Lower lobe of right lung (tissue), 2 donors: ENCODE data around the gene PIP5K1B. TPM values are rescaled to one million over a fixed set of nuclear protein-coding genes. Genes with fewer than 3 reads are reported as not detected.

Experiments used
- ATAC-seq, 2 donors: fragments of 200-7000 bp; cut with Tn5 transposase; one replicate each; pipeline ENCODE4 v1.9.1; 2020 to 2022; ENCODE audit warnings: mild to moderate bottlenecking in 2 of 2, moderate library complexity in 2 of 2
- DNase-seq: peaks from one replicate; pipeline ENCODE4 v3.0.0-alpha.2; 2020
- H3K27ac ChIP-seq: fragments of 200-600 bp; one replicate; pipeline ENCODE4 v1.8.0; 2022
- H3K27me3 ChIP-seq: fragments of 200-600 bp; one replicate; pipeline ENCODE4 v1.8.0; 2022; ENCODE audit warnings: low read depth
- H3K36me3 ChIP-seq: fragments of 200-600 bp; one replicate; pipeline ENCODE4 v1.8.0; 2022; ENCODE audit warnings: mild to moderate bottlenecking
- H3K4me1 ChIP-seq: fragments of 200-600 bp; one replicate; pipeline ENCODE4 v1.8.0; 2022
- H3K4me3 ChIP-seq: fragments of 200-600 bp; one replicate; pipeline ENCODE4 v1.8.0; 2022; ENCODE audit warnings: mild to moderate bottlenecking
- H3K9me3 ChIP-seq: fragments of 200-600 bp; one replicate; pipeline ENCODE4 v1.8.0; 2022
- CTCF ChIP-seq: fragments of 200-600 bp; IDR thresholded peaks from one replicate; pipeline ENCODE4 v1.8.0; 2022; ENCODE audit warnings: antibody characterized with exemption, mild to moderate bottlenecking
- intact Hi-C: fragments of 100-400 bp; cut with DNase I; formaldehyde crosslinking; loops from one replicate; pipeline ENCODE4 v1.11.0; 2022
- total RNA-seq: library from RNA; stranded (reverse); fragmentation: NEBNext Ultra II Directional; extraction: Animal tissue kit (Norgen Biotek cat#: 25700); gene quantifications from one replicate; pipeline ENCODE4 v1.2.1, GENCODE V29; 2021
- donor health status: DM: no; HTN: yes; CAD: no; lungs with severe emphysema.

The PIP5K1B gene
- total RNA-seq, 1 donor from 2014 or later = 35.9 TPM

GRCh38 chr9:68805890-68806517, 101.0 kb downstream of the PIP5K1B start:
- Histone ChIP-seq H3K9me3 (no peaks in the 10 kb centered on the region), H3K4me1 (peaks cover 19% of the 10 kb centered on the region), H3K27me3 (no peaks in the 10 kb centered on the region), H3K4me3 (no peak overlapping the region), H3K36me3 (no peaks in the 10 kb centered on the region), H3K27ac (peak overlapping the region; percentile 19)
- TF ChIP-seq CTCF = no peak
- DNase-seq (no peak), ATAC-seq (peak; percentile 13 to 60)
- intact Hi-C loops = no loop called here

DNA sequence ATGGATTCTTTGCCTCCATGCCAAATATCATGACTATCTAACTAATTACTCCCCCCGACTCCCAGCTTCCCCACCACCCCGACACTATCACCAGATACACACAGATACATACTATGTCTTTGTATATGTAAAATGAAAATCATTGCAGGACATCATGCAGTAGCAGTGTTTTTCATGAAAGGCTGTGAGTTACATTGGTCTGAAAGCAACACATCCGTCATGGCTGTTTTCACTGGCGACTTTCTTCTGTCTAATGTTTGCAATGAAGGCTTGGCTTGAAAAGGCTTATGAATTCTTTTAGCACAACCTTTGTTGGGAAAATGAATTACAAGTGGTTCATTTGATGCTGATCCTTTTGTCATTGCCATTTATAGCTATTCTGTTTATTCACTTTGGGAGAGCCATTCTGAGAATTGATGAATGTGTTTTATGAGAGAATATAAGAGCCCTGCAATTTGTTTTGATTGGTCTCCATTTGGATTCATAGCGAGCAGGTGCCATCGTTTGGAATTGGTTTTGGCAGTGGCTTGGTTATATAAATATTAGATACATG, 103.4 kb downstream of the PIP5K1B start:
- H3K27me3 ChIP-seq = no peaks in the 10 kb centered on the region
- DNase-seq = no peak
- H3K27ac ChIP-seq = no peak overlapping the region
- H3K4me3 ChIP-seq = no peak overlapping the region
- intact Hi-C loops = no loop called here
- no peaks in the 10 kb centered on the region for H3K36me3 ChIP-seq
- no peak for TF ChIP-seq CTCF
- H3K4me1 ChIP-seq = peaks cover 19% of the 10 kb centered on the region
- ATAC-seq = no peak
- no peaks in the 10 kb centered on the region for H3K9me3 ChIP-seq

GRCh38 chr9:68817079-68817875, 112.2 kb downstream of the PIP5K1B start:
- H3K27me3 ChIP-seq = no peaks in the 10 kb centered on the region
- TF ChIP-seq CTCF = no peak
- intact Hi-C loops = no loop called here
- H3K36me3 ChIP-seq = no peaks in the 10 kb centered on the region
- no peaks in the 10 kb centered on the region for H3K9me3 ChIP-seq
- DNase-seq (no peak), ATAC-seq (peak in 1 of 2 donors; percentile 73)
- no peak overlapping the region for H3K27ac ChIP-seq
- H3K4me1 ChIP-seq = peaks cover 2% of the 10 kb centered on the region
- H3K4me3 ChIP-seq = no peak overlapping the region

- intact Hi-C loops = no loop called here
These were observed 114.0 kb downstream of the PIP5K1B start for GRCh38 chr9:68819065-68819464.

DNA sequence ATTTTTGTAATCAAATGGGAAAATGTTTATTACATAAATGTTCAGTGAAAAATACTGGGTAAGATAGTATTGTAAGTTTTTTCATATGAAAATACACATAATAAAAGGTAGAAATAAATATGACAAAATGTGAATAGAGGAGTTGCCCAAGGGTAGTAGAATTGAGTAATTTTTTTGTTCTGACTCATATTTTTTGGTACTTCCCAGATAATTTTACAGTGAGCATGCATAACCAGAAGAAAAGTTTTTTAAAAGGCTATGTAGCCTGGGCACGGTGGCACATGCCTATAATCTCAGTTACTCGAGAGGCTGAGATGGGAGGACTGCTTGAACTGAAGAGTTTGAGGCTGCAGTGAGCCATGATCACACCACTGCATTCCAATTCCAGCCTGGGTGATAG, 116.9 kb downstream of the PIP5K1B start:
- intact Hi-C loops = no loop called here
- Histone ChIP-seq H3K27ac (no peak overlapping the region), H3K9me3 (no peaks in the 10 kb centered on the region), H3K27me3 (no peaks in the 10 kb centered on the region), H3K4me3 (no peak overlapping the region), H3K4me1 (peaks cover 7% of the 10 kb centered on the region), H3K36me3 (no peaks in the 10 kb centered on the region)
- no peak for TF ChIP-seq CTCF
- ATAC-seq (no peak), DNase-seq (no peak)

More at GRCh38 chr9:68819065-68819464, 114.0 kb downstream of the PIP5K1B start:
- ATAC-seq (no peak), DNase-seq (no peak)
- no peaks in the 10 kb centered on the region for H3K36me3 ChIP-seq
- TF ChIP-seq CTCF = no peak
- peaks cover 7% of the 10 kb centered on the region for H3K4me1 ChIP-seq
- no peak overlapping the region for H3K4me3 ChIP-seq
- H3K9me3 ChIP-seq = no peaks in the 10 kb centered on the region
- no peaks in the 10 kb centered on the region for H3K27me3 ChIP-seq
- no peak overlapping the region for H3K27ac ChIP-seq
